ENCODE results near the gene GCM1.

GRCh38 chr6:53142810-53143209 lies 5.8 kb downstream of the GCM1 start:
- TF ChIP-seq TAF1 (IDR thresholded peaks at IDR 0.05; ENCODE audit: low read depth, low read length) (no peak), SPI1 (IDR thresholded peaks at IDR 0.05; ENCODE audit: low read depth, low read length) (no peak), POLR2A (IDR thresholded peaks at IDR 0.05; ENCODE audit: low read depth, low read length) (no peak)
